GM19240 (cell line): ENCODE results near the gene RPS6KC1.
"Not testable (repeated sequence)": the region's sequence is repeated elsewhere in the genome, so short reads cannot be mapped to it uniquely, and the experiment has no call there.

Source experiments
- DNase-seq: peaks from one replicate; pipeline ENCODE4 v3.0.0; 2011; ENCODE audit warnings: low spot score; ENCODE audit not compliant: insufficient read length

RPS6KC1 gene

DNA sequence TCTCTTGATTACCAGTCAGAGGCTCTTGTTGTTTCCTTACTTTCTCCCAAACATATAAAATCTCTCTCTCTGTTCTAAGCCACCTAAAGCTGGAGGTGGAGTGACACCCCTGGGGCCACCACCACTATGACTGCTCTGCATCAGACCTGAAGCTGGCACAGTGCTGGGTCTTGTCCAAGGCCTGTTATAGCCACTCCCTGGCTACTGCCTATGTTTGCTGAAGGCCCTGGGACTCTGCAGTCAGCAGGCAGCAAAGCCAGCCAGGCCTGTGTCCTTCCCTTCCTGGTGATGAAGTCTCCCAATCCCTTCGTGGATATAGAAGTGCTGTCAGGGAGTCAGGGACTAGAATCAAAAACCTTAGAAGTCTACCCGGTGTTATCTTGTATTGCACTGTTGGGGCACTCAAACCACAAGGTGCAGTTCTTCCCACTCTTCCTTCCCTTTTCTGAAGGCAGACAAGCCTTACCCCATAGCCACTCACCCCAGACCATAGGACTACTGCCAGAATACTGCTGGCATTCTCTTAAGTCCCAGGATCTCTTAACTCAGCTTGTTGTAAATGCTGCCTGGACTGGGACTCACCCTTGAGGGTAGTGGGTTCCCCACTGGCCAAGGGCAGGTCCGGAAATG lies 103.1 kb downstream of the RPS6KC1 start:
- no peak for DNase-seq

DNA sequence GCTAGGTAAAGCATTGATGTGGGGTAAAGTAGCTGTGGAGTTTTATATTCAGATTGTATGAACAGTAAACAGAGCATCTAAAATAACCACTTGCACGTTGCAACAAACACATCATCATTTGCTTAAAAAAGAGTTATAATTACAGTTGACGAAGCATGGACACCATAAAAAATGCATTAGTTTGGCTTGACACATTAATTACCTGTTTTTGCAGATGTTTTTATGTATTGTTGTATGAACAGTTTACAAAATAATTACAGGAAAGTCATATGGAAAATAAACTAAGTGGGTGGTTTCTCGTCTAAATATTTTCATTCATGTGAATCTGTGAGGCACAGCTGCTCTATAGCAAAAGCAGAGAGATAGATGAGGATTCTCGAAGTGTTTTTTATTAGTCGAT lies 108.3 kb downstream of the RPS6KC1 start:
- no peak for DNase-seq

DNA sequence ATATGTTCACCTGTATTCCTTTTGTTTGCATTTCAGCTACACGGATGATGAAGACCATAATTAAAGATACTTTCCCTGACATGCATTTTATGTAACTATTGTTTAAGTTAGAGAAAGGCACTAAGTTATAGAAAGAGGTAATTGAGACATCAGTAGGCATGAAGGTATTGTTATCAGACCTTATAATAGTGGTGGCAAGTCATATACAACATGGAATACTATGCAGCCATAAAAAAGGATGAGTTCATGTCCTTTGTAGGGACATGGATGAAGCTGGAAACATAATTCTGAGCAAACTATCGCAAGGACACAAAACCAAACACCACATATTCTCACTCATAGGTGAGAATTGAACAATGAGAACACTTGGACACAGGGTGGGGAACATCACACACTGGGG lies 109.4 kb downstream of the RPS6KC1 start:
- DNase-seq = not testable (repeated sequence)

GRCh38 chr1:213162338-213162737 lies 111.3 kb downstream of the RPS6KC1 start:
- no peak for DNase-seq

GRCh38 chr1:213162862-213163261 lies 111.8 kb downstream of the RPS6KC1 start:
- DNase-seq = no peak

DNA sequence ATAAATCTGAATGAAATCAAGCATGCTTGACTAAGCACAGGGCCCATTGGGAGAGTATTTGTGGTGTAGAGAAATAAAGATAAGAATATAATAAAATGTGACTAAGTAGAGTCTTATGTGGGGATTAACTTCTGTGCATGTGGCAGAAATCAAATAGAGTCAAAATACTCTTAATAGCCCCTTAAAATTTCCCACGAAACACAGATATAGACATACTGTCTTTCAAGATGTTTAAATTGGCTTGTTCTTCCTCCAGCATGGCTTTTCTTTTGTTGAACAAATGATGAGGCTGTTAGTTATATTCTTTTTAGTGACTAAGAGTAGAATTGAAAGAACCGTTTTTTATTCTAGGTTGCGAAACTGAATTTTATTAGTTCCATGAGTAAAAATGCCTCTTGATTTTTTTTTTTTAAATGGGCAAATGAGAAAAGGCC lies 112.3 kb downstream of the RPS6KC1 start:
- DNase-seq = no peak

GRCh38 chr1:213164561-213164960 lies 113.5 kb downstream of the RPS6KC1 start:
- DNase-seq = no peak

- DNase-seq = no peak
Measured at GRCh38 chr1:213166852-213167251, 115.8 kb downstream of the RPS6KC1 start.

DNA sequence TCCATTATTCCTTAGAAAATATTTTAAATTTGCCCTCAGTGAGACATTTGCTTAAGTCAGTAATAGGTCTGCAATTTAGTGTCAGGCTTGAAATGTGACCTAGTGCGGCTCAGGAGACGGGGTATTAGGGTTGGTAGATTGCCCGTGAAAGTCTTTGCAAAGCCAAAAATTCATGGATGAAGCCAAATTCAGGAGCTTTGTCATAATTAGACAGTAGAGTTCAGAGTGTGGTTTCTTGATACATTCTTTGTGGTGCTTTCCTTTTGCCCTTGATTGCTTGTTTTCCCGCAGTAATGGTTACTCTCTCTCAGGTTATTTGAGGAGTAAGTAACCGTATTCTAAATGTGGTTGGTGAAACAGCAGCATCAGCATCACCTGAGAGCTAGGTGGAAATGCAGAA lies 120.7 kb downstream of the RPS6KC1 start:
- no peak for DNase-seq

DNA sequence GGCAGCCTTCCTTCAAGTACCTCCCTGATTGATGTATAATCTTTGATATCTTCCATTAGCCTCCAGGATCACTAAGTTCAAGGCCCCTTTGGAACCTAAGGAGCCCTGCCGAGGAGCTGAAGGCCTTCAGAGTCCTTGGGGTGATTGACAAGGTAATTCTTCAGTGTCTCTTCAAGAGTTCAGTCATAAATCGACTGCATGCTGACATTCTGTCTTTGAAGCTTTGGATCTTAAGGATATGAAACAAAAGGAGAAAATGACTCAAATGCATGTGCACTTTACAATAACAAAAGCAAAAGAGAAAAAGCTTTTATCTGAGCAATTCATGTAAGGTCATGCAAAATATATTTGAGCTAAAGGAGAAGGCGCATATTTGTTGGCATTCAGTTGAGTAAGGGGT lies 125.3 kb downstream of the RPS6KC1 start:
- no peak for DNase-seq

- DNase-seq = no peak
Measured at GRCh38 chr1:213179784-213180183, 128.7 kb downstream of the RPS6KC1 start.

- no peak for DNase-seq
Measured at GRCh38 chr1:213180833-213181232, 129.8 kb downstream of the RPS6KC1 start.

- DNase-seq = no peak
Measured at GRCh38 chr1:213183036-213183672, 132.1 kb downstream of the RPS6KC1 start.

DNA sequence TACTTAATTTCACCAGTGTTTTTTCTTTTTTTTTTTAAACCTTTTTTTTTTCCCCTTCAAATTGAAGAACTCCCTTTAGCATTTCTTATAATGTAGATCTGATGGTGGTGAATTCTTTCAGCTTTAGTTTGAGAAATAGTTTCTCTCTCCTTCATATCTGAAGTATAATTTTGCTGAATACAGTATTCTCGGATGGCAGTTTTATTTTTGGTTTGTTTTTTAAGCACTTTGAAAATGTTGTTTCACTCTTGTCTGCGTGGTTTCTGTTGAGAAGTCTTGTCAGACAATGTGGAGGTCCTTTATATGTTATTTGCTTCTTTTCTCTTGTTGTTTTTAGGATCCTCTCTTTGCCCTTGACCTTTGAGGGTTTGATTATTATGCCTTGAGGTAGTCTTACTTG lies 135.1 kb downstream of the RPS6KC1 start:
- no peak for DNase-seq

- no peak for DNase-seq
Measured at GRCh38 chr1:213192026-213192425, 141.0 kb downstream of the RPS6KC1 start.

DNA sequence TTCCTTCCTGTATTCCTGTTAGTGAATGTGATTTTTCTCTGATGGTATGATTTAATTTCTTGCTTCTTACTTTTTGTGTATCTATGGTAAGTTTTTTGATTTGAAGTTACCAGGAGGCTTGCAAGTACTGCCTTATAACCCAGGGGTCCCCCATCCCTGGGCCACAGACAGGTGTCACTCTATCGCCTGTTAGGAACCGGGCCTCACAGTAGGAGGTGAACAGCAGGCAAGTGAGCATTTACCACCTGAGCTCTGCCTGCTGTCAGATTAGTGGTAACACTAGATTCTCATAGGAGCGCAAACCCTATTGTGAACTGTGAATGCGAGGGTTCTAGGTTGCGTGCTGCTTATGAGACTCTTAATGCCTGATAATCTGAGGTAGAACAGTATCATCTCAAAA lies 143.3 kb downstream of the RPS6KC1 start:
- no peak for DNase-seq

GRCh38 chr1:213194855-213195254 lies 143.8 kb downstream of the RPS6KC1 start:
- no peak for DNase-seq

DNA sequence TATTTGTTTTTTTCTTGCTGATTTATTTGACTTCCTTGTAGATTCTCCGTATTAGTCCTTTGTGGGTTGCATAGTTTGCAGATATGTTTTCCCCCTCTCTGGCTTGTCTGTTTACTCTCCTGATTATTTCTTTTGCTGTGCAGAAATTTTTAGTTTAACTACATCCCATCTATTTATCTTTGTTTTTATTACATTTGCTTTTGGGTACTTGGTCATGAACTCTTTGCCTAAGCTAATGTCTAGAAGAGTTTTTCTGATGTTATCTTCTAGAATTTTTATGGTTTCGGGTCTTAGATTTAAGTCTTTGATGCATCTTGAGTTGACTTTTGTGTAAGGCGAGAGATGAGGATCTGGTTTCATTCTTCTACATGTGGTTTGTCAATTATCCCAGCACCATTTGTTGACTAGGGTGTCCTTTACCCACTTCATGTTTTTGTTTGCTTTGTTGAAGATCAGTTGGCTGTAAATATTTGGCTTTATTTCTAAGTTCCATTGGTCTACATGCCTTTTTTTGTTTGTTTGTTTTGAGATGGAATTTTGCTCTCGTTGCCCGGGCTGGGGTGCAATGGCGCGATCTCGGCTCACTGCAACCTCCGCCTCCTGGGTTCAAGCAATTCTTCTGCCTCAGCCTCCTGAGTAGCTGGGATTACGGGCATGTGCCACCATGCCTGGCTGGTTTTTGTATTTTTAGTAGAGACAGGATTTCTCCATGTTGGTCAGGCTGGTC lies 145.4 kb downstream of the RPS6KC1 start:
- DNase-seq = not testable (repeated sequence)

GRCh38 chr1:213200630-213201029 lies 149.6 kb downstream of the RPS6KC1 start:
- DNase-seq = no peak

DNA sequence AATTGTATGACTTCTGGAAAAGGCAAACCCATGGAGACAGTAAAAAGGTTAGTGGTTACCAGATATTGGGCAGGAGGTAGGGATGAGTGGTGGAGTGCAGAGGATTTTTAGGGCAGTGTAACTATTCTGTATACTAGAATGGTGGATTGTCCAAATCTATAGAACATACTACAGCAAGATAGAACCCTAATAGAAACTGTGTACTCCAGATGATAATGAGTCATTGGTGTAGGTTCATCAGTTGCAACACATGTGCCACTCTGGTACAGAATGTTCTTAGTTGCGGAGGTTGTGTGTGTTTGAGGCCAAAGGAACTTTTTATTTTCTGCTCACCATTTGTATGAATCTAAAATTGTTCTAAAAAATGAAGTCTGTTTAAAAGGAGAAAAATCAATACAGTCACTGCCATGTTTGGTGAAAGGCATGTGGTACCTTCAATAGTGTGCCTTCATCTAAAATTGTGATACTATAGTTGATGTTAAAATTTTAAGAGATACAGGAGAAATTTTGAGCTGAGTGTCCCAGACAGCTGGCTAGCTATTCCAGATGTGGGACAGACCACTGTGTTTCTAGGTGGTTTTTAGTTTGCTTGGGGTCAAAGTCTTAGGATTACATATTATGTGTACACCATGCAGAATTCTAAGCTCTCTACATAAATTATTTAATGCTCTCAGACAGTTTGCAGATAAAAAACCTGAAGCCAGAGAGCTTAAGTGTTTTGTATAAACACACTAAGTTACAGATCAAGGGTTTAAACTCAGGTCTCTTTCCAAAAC lies 150.5 kb downstream of the RPS6KC1 start:
- no peak for DNase-seq

DNA sequence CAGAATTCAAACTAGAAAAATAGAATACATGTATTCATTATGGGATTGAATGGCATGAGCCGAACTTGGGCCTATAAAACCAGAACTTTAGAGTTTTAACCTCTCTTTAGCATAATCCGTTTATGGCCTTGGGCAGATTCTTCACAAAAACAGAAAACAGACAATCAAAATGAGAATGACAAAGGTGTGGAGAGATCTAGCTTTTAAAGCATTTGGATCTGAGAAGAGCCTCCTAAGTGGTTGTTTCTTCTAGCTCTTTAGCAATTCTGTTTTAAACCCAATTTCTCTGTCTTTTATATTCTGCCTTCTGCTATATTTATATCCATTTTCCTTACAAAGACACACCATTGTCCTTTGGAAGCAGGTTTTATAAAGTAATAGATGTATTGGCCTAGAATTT lies 160.2 kb downstream of the RPS6KC1 start:
- DNase-seq = no peak

DNA sequence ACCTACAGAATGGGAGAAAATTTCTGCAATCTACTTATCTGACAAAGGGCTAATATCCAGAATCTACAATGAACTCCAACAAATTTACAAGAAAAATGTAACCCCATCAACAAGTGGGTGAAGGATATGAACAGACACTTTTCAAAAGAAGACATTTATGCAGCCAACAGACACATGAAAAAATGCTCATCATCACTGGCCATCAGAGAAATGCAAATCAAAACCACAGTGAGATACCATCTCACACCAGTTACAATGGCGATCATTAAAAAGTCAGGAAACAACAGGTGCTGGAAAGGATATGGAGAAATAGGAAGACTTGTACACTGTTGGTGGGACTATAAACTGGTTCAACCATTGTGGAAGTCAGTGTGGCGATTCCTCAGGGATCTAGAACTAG lies 168.0 kb downstream of the RPS6KC1 start:
- DNase-seq = not testable (repeated sequence)
